ENCODE data around the gene GRID1. TPM values are rescaled to one million over a fixed set of nuclear protein-coding genes. Genes with fewer than 3 reads are reported as not detected.

The GRID1 gene
- total RNA-seq, 1 donor from 2014 or later, result 0.75 TPM

- H3K9me3 Mint-ChIP-seq (ENCODE audit: unreplicated experiment), result peaks cover 4% of the 10 kb centered on the region
- H3K4me1 Mint-ChIP-seq (ENCODE audit: low read depth, unreplicated experiment), result no peaks in the 10 kb centered on the region
- no peak overlapping the region for H3K27ac Mint-ChIP-seq (ENCODE audit: unreplicated experiment)
- Histone ChIP-seq H3K9me3 (ENCODE audit: insufficient read depth, low read depth, low read length) (peaks cover 5% of the 10 kb centered on the region), H3K79me2 (ENCODE audit: insufficient read depth, low read length) (no peaks in the 10 kb centered on the region), H4K20me1 (ENCODE audit: insufficient read depth, low read length) (no peaks in the 10 kb centered on the region), H3K4me3 (ENCODE audit: insufficient read depth, low read depth, low read length) (no peak overlapping the region), H3K9ac (ENCODE audit: low read length) (no peak overlapping the region), H3K4me2 (ENCODE audit: low read length) (no peak overlapping the region), H3K36me3 (ENCODE audit: insufficient read depth, low read length) (no peaks in the 10 kb centered on the region), H2AFZ (ENCODE audit: low read depth, low read length) (no peak overlapping the region), H3K27me3 (ENCODE audit: insufficient read depth, low read length) (no peaks in the 10 kb centered on the region), H3K27ac (ENCODE audit: low read depth, low read length) (no peak overlapping the region), H3K4me1 (ENCODE audit: insufficient read depth, low read length) (no peaks in the 10 kb centered on the region)
- TF ChIP-seq CTCF (IDR thresholded peaks at IDR 0.05; ENCODE audit: insufficient read depth, low read depth, low read length) (no peak), EZH2 (IDR thresholded peaks at IDR 0.05; ENCODE audit: insufficient read depth, low read length) (no peak)
- H3K36me3 Mint-ChIP-seq (ENCODE audit: low read depth, unreplicated experiment), result no peaks in the 10 kb centered on the region
- DNase-seq (ENCODE audit: low read depth) (no peak), FAIRE-seq (no peak)
- H3K27me3 Mint-ChIP-seq (ENCODE audit: low read depth, unreplicated experiment), result peaks cover 31% of the 10 kb centered on the region
- no peak overlapping the region for H3K4me3 Mint-ChIP-seq (ENCODE audit: unreplicated experiment)
Measured at GRCh38 chr10:86285136-86285790, 81.3 kb downstream of the GRID1 start.

GRCh38 chr10:86284355-86285105, 82.1 kb downstream of the GRID1 start:
- no peak overlapping the region for H3K27ac Mint-ChIP-seq (ENCODE audit: unreplicated experiment)
- no peak overlapping the region for H3K9ac ChIP-seq (ENCODE audit: low read length)
- H3K36me3 ChIP-seq (ENCODE audit: insufficient read depth, low read length), result no peaks in the 10 kb centered on the region
- H3K4me3 Mint-ChIP-seq (ENCODE audit: unreplicated experiment), result no peak overlapping the region
- no peak overlapping the region for H3K27ac ChIP-seq (ENCODE audit: low read depth, low read length)
- peaks cover 5% of the 10 kb centered on the region for H3K9me3 ChIP-seq (ENCODE audit: insufficient read depth, low read depth, low read length)
- H3K27me3 ChIP-seq (ENCODE audit: insufficient read depth, low read length), result no peaks in the 10 kb centered on the region
- H3K27me3 Mint-ChIP-seq (ENCODE audit: low read depth, unreplicated experiment), result peaks cover 31% of the 10 kb centered on the region
- no peaks in the 10 kb centered on the region for H3K4me1 ChIP-seq (ENCODE audit: insufficient read depth, low read length)
- FAIRE-seq, result no peak
- no peak overlapping the region for H3K4me3 ChIP-seq (ENCODE audit: insufficient read depth, low read depth, low read length)
- peaks cover 4% of the 10 kb centered on the region for H3K9me3 Mint-ChIP-seq (ENCODE audit: unreplicated experiment)
- H3K36me3 Mint-ChIP-seq (ENCODE audit: low read depth, unreplicated experiment), result no peaks in the 10 kb centered on the region
- no peak overlapping the region for H3K4me2 ChIP-seq (ENCODE audit: low read length)
- H3K79me2 ChIP-seq (ENCODE audit: insufficient read depth, low read length), result no peaks in the 10 kb centered on the region
- H3K4me1 Mint-ChIP-seq (ENCODE audit: low read depth, unreplicated experiment), result no peaks in the 10 kb centered on the region
- no peaks in the 10 kb centered on the region for H4K20me1 ChIP-seq (ENCODE audit: insufficient read depth, low read length)
- H2AFZ ChIP-seq (ENCODE audit: low read depth, low read length), result no peak overlapping the region
- no peak for DNase-seq (ENCODE audit: low read depth)
- TF ChIP-seq EZH2 (IDR thresholded peaks at IDR 0.05; ENCODE audit: insufficient read depth, low read length), result no peak
- no peak for TF ChIP-seq CTCF (IDR thresholded peaks at IDR 0.05; ENCODE audit: insufficient read depth, low read depth, low read length)
